ENCODE data around the gene C2CD4C. TPM values are rescaled to one million over a fixed set of nuclear protein-coding genes. Genes with fewer than 3 reads are reported as not detected.

C2CD4C gene
- total RNA-seq, 1 experiment from 2014 or later = 7.1 TPM

DNA sequence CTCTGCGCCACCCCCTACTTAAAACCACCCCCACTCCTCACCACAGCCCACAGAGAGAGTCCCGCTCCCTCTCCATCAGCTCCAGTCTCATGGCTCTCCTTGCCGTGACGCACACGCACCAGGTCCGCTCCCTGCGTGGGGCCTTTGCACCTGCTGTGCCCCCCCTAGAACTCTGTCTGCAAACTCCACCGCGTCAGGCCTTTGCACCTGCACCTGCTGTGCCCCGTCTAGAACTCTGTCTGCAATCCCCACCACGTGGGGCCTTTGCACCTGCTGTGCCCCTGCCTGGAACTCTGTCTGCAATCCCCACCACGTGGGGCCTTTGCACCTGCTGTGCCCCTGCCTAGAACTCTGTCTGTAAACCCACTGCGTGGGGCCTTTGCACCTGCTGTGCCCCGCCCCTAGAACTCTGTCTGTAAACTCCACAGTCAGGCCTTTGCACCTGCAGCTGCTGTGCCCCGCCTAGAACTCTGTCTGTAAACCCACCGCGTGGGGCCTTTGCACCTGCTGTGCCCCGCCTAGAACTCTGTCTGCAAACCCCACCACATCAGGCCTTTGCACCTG lies 47.7 kb upstream of the C2CD4C start:
- intact Hi-C loops (cut with micrococcal nuclease) = no loop called here
- TF ChIP-seq SP1 (IDR thresholded peaks at IDR 0.05; ENCODE audit: low read depth) (no peak), SRF (IDR thresholded peaks at IDR 0.05; ENCODE audit: low read depth) (no peak), EZH2 (IDR thresholded peaks at IDR 0.05) (no peak), ELF1 (IDR thresholded peaks at IDR 0.05; ENCODE audit: borderline replicate concordance, low read depth) (no peak), FOSL1 (IDR thresholded peaks at IDR 0.05; ENCODE audit: low read depth) (no peak)
- TF ChIP-seq, protein P1, sequence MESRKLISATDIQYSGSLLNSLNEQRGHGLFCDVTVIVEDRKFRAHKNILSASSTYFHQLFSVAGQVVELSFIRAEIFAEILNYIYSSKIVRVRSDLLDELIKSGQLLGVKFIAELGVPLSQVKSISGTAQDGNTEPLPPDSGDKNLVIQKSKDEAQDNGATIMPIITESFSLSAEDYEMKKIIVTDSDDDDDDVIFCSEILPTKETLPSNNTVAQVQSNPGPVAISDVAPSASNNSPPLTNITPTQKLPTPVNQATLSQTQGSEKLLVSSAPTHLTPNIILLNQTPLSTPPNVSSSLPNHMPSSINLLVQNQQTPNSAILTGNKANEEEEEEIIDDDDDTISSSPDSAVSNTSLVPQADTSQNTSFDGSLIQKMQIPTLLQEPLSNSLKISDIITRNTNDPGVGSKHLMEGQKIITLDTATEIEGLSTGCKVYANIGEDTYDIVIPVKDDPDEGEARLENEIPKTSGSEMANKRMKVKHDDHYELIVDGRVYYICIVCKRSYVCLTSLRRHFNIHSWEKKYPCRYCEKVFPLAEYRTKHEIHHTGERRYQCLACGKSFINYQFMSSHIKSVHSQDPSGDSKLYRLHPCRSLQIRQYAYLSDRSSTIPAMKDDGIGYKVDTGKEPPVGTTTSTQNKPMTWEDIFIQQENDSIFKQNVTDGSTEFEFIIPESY (IDR thresholded peaks at IDR 0.05; ENCODE audit: extremely low read depth, insufficient replicate concordance, low read length) = no peak
- no TSS peak for BruUV-seq (replicated peaks)
- no peaks in the 10 kb centered on the region for H3K36me3 ChIP-seq (ENCODE audit: control insufficient read depth in 1 of 2, insufficient read depth in 2 of 2, low read length in 2 of 2)
- no peak for DNase-seq (ENCODE audit: low read depth, low spot score)
- H3K27ac ChIP-seq (ENCODE audit: low read depth, low read length) = no peak overlapping the region
- no peak overlapping the region for H3K4me3 ChIP-seq (replicated peaks in 1 of 2; ENCODE audit: low read depth in 1 of 2, low read length in 2 of 2)
- H3K9ac ChIP-seq (ENCODE audit: low read length) = no peak overlapping the region
- no peaks in the 10 kb centered on the region for H3K9me3 ChIP-seq (ENCODE audit: control insufficient read depth in 1 of 2, insufficient read depth in 1 of 2, low read depth in 1 of 2, low read length in 2 of 2)
- no peaks in the 10 kb centered on the region for H3K79me2 ChIP-seq (ENCODE audit: insufficient read depth, low read length)
- no peaks in the 10 kb centered on the region for H3K9me2 ChIP-seq (ENCODE audit: insufficient read depth)
- H2AFZ ChIP-seq (ENCODE audit: low read depth, low read length, poor library complexity, severe bottlenecking) = no peak overlapping the region
- H4K20me1 ChIP-seq (ENCODE audit: insufficient read depth) = no peaks in the 10 kb centered on the region
- CTCF ChIA-PET = no interaction called here
- POLR2A ChIA-PET = no interaction called here
- ATAC-seq = no peak
- RAD21 ChIA-PET (ENCODE audit: low non-redundant PET in 1 of 2, low total read pairs in 2 of 2, uncharacterized antibody in 2 of 2, unreplicated experiment in 2 of 2) = no interaction called here
- H3K4me2 ChIP-seq (ENCODE audit: low read length) = no peak overlapping the region
- H3K27me3 ChIP-seq (ENCODE audit: insufficient read depth, low read length) = no peaks in the 10 kb centered on the region
- H3K4me1 ChIP-seq (ENCODE audit: control insufficient read depth in 1 of 2, insufficient read depth in 2 of 2, low read length in 2 of 2) = peaks cover 2 to 15% of the 10 kb centered on the region in 2 experiments; a peak in 2 of 4 replicates

DNA sequence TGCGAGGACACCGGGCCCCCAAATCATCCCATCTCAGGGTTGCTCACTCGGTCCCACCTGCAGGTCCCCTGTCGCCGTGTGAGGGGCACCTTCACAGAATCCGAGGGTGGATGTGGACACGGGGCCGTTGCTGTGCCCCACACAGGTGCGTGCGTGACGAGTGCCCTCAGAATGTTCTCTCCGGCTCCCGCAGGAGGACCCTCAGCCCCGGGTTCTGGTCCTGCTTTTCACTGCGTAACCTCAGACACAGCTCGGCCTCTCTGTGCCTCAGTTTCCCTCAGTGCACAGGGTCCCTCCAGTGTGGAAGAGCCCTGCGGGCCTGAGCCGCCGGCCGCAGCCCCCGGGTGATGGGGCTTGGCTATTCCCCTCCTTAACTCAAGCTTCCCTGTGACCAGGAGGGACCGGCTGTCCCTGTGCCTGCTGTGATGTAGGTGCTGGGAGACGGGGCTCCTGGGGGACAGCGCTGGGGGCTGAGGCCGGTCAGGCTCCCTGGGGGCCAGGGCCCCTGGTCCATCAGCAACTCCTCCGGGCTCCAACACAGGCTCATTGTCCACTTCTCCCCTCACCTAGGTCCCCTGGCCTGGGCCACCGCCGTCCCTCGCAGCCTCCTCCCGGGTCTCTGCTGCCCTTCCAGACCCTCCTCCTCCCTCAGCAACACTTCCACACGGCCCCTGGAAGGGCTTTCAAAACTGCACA lies 47.1 kb upstream of the C2CD4C start:
- no TSS peak for BruUV-seq (replicated peaks)
- Histone ChIP-seq H3K4me2 (ENCODE audit: low read length) (no peak overlapping the region), H3K9ac (ENCODE audit: low read length) (no peak overlapping the region), H3K36me3 (ENCODE audit: control insufficient read depth in 1 of 2, insufficient read depth in 2 of 2, low read length in 2 of 2) (no peaks in the 10 kb centered on the region), H3K9me3 (ENCODE audit: control insufficient read depth in 1 of 2, insufficient read depth in 1 of 2, low read depth in 1 of 2, low read length in 2 of 2) (peaks cover 0 to 2% of the 10 kb centered on the region in 2 experiments; a peak in 2 of 4 replicates), H4K20me1 (ENCODE audit: insufficient read depth) (no peaks in the 10 kb centered on the region), H3K79me2 (ENCODE audit: insufficient read depth, low read length) (no peaks in the 10 kb centered on the region), H3K4me1 (ENCODE audit: control insufficient read depth in 1 of 2, insufficient read depth in 2 of 2, low read length in 2 of 2) (peaks cover 2 to 9% of the 10 kb centered on the region in 2 experiments; a peak in 1 of 4 replicates), H2AFZ (ENCODE audit: low read depth, low read length, poor library complexity, severe bottlenecking) (no peak overlapping the region), H3K27me3 (ENCODE audit: insufficient read depth, low read length) (no peaks in the 10 kb centered on the region), H3K9me2 (ENCODE audit: insufficient read depth) (no peaks in the 10 kb centered on the region), H3K4me3 (replicated peaks in 1 of 2; ENCODE audit: low read depth in 1 of 2, low read length in 2 of 2) (no peak overlapping the region), H3K27ac (ENCODE audit: low read depth, low read length) (no peak overlapping the region)
- POLR2A ChIA-PET = no interaction called here
- RAD21 ChIA-PET (ENCODE audit: low non-redundant PET in 1 of 2, low total read pairs in 2 of 2, uncharacterized antibody in 2 of 2, unreplicated experiment in 2 of 2) = no interaction called here
- ATAC-seq (no peak), DNase-seq (ENCODE audit: low read depth, low spot score) (no peak)
- intact Hi-C loops (cut with micrococcal nuclease) = no loop called here
- CTCF ChIA-PET = no interaction called here
- TF ChIP-seq, protein P2, sequence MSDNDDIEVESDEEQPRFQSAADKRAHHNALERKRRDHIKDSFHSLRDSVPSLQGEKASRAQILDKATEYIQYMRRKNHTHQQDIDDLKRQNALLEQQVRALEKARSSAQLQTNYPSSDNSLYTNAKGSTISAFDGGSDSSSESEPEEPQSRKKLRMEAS (IDR thresholded peaks at IDR 0.05) = no peak
- TF ChIP-seq FOSL1 (IDR thresholded peaks at IDR 0.05; ENCODE audit: low read depth) = no peak
- no peak for TF ChIP-seq POLR2AphosphoS5 (IDR thresholded peaks at IDR 0.05; ENCODE audit: low read depth, low read length)
- no peak for TF ChIP-seq CEBPB (IDR thresholded peaks at IDR 0.05; ENCODE audit: low read depth)
- TF ChIP-seq SP1 (IDR thresholded peaks at IDR 0.05; ENCODE audit: low read depth) = no peak
- no peak for TF ChIP-seq ZNF274 (IDR thresholded peaks at IDR 0.05; ENCODE audit: low read depth, low read length)
- no peak for TF ChIP-seq YY1 (IDR thresholded peaks at IDR 0.05; ENCODE audit: extremely low read depth, insufficient replicate concordance, low read depth, low read length)
- TF ChIP-seq EZH2 (IDR thresholded peaks at IDR 0.05) = no peak
- TF ChIP-seq RAD21 (IDR thresholded peaks at IDR 0.05; ENCODE audit: low read depth) = no peak
- TF ChIP-seq, protein P1 (IDR thresholded peaks at IDR 0.05; ENCODE audit: extremely low read depth, insufficient replicate concordance, low read length) = no peak
- no peak for TF ChIP-seq SRF (IDR thresholded peaks at IDR 0.05; ENCODE audit: low read depth)
- TF ChIP-seq TCF7L2 (IDR thresholded peaks at IDR 0.05; ENCODE audit: borderline replicate concordance, extremely low read depth, insufficient read depth, insufficient read length) = no peak
- no peak for TF ChIP-seq SIN3A (IDR thresholded peaks at IDR 0.05; ENCODE audit: low read depth)
- no peak for TF ChIP-seq JUND (IDR thresholded peaks at IDR 0.05)
- TF ChIP-seq EGR1 (IDR thresholded peaks at IDR 0.05; ENCODE audit: low read depth) = no peak

Data from HCT116 (cell line).